Activated naive CD4-positive, alpha-beta T cell treated with Interleukin-2 at 50 U/mL for 16 hours (primary cell): Measurements from ENCODE around the gene CD46.
"Not testable (repeated sequence)": the region's sequence is repeated elsewhere in the genome, so short reads cannot be mapped to it uniquely, and the experiment has no call there.

Experiments
- DNase-seq: peaks from one replicate; pipeline ENCODE4 v3.0.0-alpha.2; 2020

The CD46 gene

GRCh38 chr1:207751463-207751789 is 428 bp upstream of the CD46 start:
- DNase-seq = not testable (repeated sequence)

GRCh38 chr1:207752456-207752998 is 673 bp downstream of the CD46 start:
- DNase-seq = peak; percentile 45

GRCh38 chr1:207753611-207754010 is 1.8 kb downstream of the CD46 start:
- DNase-seq = no peak

GRCh38 chr1:207754011-207754410 is 2.2 kb downstream of the CD46 start:
- DNase-seq = no peak

GRCh38 chr1:207754974-207755700 is 3.3 kb downstream of the CD46 start:
- no peak for DNase-seq

- DNase-seq = no peak
Observed at GRCh38 chr1:207755846-207756693, 4.2 kb downstream of the CD46 start.

GRCh38 chr1:207762622-207763021 is 10.8 kb downstream of the CD46 start:
- DNase-seq = no peak

GRCh38 chr1:207763091-207763490 is 11.2 kb downstream of the CD46 start:
- DNase-seq = no peak

- no peak for DNase-seq
Observed at GRCh38 chr1:207763972-207764371, 12.1 kb downstream of the CD46 start.

- no peak for DNase-seq
Observed at GRCh38 chr1:207766569-207766968, 14.7 kb downstream of the CD46 start.

- DNase-seq = not testable (repeated sequence)
Observed at GRCh38 chr1:207770514-207770913, 18.7 kb downstream of the CD46 start.

GRCh38 chr1:207776045-207776444 is 24.2 kb downstream of the CD46 start:
- DNase-seq = not testable (repeated sequence)

- DNase-seq = not testable (repeated sequence)
Observed at GRCh38 chr1:207777412-207777811, 25.6 kb downstream of the CD46 start.

GRCh38 chr1:207779008-207779407 is 27.2 kb downstream of the CD46 start:
- no peak for DNase-seq

GRCh38 chr1:207781312-207781711 is 29.5 kb downstream of the CD46 start:
- DNase-seq = no peak

GRCh38 chr1:207787776-207788175 is 35.9 kb downstream of the CD46 start:
- no peak for DNase-seq

GRCh38 chr1:207789386-207789785 is 37.5 kb downstream of the CD46 start:
- DNase-seq = no peak

GRCh38 chr1:207789792-207790787 is 38.2 kb downstream of the CD46 start:
- no peak for DNase-seq

GRCh38 chr1:207791290-207791689 is 39.4 kb downstream of the CD46 start:
- no peak for DNase-seq

GRCh38 chr1:207793327-207793726 is 41.5 kb downstream of the CD46 start:
- no peak for DNase-seq

- no peak for DNase-seq
Observed at GRCh38 chr1:207794861-207795260, 43.0 kb downstream of the CD46 start.

GRCh38 chr1:207797229-207797973 is 45.5 kb downstream of the CD46 start:
- peak; percentile 83 for DNase-seq
